ENCODE data around the gene MOB3A. TPM values are rescaled to one million over a fixed set of nuclear protein-coding genes. Genes with fewer than 3 reads are reported as not detected.
"Not testable (repeated sequence)": the region's sequence is repeated elsewhere in the genome, so short reads cannot be mapped to it uniquely, and the experiment has no call there.

Gene MOB3A
- total RNA-seq, 2 experiments from 2014 or later = 147 to 153 TPM

DNA sequence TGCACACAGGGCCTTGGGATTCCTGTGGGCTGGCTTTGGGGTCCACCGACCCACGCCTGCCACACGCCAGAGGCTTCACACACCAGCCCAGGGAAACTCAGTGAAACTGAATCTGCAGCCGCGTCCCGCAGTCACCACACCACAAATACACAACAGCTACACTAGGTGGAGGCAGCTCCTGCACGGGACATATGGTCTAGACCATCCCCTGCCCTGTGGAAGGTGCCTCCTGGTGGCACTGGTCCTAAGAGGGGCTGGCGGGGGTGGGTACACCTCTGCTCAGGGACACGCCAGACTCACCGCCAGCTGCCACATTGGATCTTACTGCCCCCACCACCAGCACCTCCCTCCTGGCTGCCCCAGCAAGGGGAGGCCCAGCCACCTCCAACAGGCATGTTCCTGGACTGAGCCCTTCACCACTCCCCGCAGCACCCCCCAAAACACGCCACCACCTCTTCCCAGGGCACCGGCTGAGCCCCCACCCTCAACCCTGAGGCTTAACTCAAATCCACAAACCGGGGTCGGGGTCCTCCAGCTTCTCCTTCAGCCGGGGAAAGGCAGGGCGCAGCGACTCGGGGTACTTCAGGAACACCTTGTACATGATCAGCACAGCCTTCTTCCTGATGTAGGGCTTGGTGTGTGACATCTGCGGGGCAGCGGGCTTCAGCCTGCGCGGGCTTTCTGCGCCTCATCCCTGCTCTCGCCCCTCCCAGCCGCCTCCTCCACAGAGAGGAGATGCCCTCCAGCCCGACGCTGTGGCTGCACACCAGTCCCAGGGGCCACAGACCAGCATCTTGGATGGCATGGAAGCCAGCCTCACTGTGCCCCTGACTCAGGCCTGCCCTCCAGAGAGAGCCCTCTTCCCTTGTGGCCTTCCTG lies 34.0 kb upstream of the MOB3A start:
- peaks cover 9% of the 10 kb centered on the region for H3K36me3 Mint-ChIP-seq
- no peak for DNase-seq
- H3K4me3 Mint-ChIP-seq = no peak overlapping the region
- no peak overlapping the region for H3K27ac Mint-ChIP-seq
- H3K4me1 Mint-ChIP-seq = no peaks in the 10 kb centered on the region
- H3K9me3 Mint-ChIP-seq = no peaks in the 10 kb centered on the region
- no peaks in the 10 kb centered on the region for H3K27me3 Mint-ChIP-seq

DNA sequence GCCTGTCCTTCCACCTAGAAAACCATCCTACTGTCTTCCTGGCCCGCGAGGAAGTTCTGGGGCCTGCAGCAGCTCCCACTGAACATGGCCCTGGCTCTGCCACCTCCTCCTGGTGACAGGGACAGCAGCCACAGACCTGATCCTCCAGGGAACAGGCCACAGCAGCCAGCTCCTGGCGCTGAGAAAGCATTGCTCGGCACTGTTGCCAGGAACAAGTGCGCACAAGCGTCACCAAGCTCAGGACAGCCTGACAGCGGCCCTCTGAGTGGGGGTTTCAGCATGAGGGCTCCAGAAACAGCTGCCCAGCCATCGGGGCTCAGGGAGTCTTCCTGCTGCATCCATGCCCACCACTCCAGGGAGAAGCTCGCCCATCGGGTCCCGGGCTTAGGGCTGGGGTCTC lies 33.4 kb upstream of the MOB3A start:
- Mint-ChIP-seq H3K4me1 (no peaks in the 10 kb centered on the region), H3K9me3 (no peaks in the 10 kb centered on the region), H3K27ac (no peak overlapping the region), H3K36me3 (peaks cover 9% of the 10 kb centered on the region), H3K27me3 (no peaks in the 10 kb centered on the region), H3K4me3 (no peak overlapping the region)
- no peak for DNase-seq

DNA sequence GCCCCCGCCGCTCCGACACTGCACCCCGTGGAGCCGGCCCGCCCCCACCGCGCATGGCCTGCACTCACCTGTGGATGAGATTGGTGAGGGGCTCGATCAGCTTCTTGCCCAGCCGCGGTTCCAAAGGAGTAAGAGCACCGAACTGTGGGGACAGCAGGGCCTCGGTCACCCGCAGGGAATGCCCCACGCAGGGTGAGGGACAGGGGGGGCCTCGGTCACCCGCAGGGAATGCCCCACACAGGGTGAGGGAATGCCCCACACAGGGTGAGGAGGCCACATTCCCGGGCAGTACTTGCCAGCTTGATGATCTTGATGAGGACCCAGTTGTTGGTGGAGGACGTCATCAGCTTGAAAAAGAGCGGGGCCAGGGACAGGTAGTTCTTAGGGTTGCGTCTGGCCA lies 32.9 kb upstream of the MOB3A start:
- Mint-ChIP-seq H3K27ac (no peak overlapping the region), H3K36me3 (peaks cover 9% of the 10 kb centered on the region), H3K27me3 (no peaks in the 10 kb centered on the region), H3K9me3 (no peaks in the 10 kb centered on the region), H3K4me3 (no peak overlapping the region), H3K4me1 (no peaks in the 10 kb centered on the region)
- DNase-seq = no peak

DNA sequence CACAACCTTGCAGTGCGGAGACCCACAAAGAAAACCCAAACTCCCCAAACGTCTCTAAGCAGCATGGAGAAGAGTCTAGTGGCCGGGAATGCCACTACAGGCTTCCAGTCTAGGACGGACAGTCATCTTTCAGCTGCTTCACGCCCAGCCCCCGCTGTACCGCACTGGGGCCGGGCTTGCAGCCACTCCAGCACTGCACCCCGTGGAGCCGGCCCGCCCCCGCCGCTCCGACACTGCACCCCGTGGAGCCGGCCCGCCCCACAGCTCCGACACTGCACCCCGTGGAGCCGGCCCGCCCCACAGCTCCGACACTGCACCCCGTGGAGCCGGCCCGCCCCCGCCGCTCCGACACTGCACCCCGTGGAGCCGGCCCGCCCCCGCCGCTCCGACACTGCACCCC lies 32.1 kb upstream of the MOB3A start:
- H3K4me3 Mint-ChIP-seq, H3K9me3 Mint-ChIP-seq, H3K4me1 Mint-ChIP-seq, H3K27ac Mint-ChIP-seq, DNase-seq, H3K36me3 Mint-ChIP-seq, H3K27me3 Mint-ChIP-seq: not testable (repeated sequence)

DNA sequence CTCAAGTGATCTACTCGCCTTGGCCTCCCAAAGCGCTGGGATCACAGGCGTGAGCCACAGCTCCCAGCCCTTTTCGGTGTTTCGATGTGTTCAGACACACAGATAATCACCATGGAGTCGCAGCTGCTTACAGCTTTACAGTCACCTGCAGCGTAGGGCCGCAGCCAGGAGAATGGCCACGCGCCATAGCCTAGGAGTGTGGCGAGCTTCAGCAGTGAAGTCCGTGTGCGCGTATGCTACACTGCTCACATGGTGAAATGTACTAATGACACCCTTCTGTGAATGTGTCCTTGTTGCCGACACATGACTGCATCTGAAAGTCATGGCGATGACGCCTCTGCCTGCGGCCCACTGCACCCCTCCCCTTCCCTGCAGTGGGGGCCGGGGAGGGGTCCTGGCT lies 31.6 kb upstream of the MOB3A start:
- Mint-ChIP-seq H3K4me1 (no peaks in the 10 kb centered on the region), H3K9me3 (no peaks in the 10 kb centered on the region), H3K27me3 (no peaks in the 10 kb centered on the region), H3K27ac (no peak overlapping the region), H3K4me3 (no peak overlapping the region), H3K36me3 (peaks cover 6% of the 10 kb centered on the region)
- DNase-seq = no peak

DNA sequence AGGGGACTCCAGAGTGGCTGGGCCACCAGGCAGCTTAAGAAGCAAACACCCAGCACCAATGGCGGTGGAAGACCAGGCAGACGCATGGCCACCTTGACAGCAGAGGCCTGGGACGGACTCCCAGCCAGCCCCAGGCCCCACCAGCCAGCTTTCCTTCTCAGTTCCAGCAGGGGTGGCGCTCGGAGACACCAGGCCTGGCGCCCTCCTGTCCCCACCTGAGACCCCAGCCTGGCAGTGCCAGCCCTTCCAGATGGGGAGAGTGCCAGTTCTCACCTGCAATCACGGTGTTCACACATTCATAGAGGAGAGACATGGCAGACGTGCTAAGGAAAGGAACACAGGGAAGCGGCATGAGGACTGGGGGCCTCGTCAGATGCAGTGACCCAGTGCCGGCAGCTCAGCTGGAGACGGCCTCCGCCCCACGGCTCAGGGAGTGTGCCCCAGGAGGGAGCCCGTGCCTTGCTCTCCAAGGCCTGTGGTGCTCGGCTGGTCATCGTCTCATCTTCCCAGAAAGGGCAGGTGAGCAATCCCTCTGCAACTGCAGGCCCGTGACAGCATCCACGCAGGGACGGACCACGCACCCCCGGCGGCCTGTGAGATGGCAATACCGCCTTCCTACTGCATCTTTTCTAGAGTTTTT lies 30.9 kb upstream of the MOB3A start:
- DNase-seq = no peak
- H3K4me1 Mint-ChIP-seq = no peaks in the 10 kb centered on the region
- no peak overlapping the region for H3K4me3 Mint-ChIP-seq
- no peaks in the 10 kb centered on the region for H3K9me3 Mint-ChIP-seq
- no peak overlapping the region for H3K27ac Mint-ChIP-seq
- peaks cover 4% of the 10 kb centered on the region for H3K36me3 Mint-ChIP-seq
- no peaks in the 10 kb centered on the region for H3K27me3 Mint-ChIP-seq

DNA sequence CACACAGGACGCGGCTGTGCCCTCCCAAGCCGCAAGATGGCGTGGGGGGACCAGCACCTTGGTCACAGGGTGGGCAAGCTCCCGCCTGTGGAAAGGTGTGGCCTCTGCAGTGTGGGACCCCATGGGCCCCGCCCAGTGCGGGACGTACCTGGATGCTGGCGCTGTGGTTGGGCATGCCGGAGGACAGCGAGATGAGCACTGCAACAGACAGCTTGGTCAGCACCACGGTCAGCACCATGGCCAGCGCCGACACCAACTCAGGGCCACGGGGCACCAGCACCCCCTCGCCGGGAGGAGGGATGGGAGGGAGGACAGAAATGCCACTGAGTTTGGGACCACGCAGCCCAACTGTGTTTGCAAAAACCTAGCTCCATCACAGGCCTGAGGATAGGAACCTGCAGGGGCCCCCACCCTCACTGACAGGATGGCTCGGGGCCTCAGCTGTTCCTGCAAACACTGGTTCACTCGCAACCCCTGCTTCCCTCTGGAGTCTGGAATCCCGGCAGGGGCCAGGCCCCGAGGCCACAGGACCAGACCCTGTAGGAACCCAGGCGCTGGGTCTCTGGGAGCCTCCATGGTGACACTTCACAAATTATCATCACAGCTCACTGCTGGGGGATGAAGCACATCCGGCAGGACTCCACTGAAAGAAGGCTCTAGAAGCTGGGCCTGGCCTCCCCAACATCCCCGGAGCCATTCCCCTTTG lies 27.7 kb upstream of the MOB3A start:
- DNase-seq = no peak
- no peaks in the 10 kb centered on the region for H3K27me3 Mint-ChIP-seq
- no peak overlapping the region for H3K27ac Mint-ChIP-seq
- no peaks in the 10 kb centered on the region for H3K4me1 Mint-ChIP-seq
- H3K36me3 Mint-ChIP-seq = peaks cover 4% of the 10 kb centered on the region
- no peaks in the 10 kb centered on the region for H3K9me3 Mint-ChIP-seq
- H3K4me3 Mint-ChIP-seq = no peak overlapping the region

DNA sequence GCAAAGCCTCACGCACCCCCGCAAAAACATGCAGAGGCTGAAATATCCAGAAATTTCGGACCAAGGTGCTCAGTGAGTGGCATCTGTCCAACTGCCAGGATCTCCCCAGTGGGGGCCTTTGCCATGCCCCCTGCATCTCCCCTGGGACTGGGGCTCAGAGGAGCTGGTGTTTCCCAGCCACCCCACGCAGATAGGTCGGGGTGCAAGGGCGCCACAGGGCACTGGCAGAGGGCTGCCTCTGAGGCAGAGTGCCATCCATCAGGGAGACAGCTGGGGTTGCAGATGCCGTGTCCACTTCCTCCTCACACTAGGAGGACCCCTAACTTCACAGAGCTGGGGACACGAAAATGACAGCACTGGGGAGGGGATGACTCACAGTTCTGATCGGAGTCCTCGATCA lies 26.9 kb upstream of the MOB3A start:
- no peak for DNase-seq
- no peak overlapping the region for H3K4me3 Mint-ChIP-seq
- peaks cover 6% of the 10 kb centered on the region for H3K36me3 Mint-ChIP-seq
- no peaks in the 10 kb centered on the region for H3K4me1 Mint-ChIP-seq
- no peaks in the 10 kb centered on the region for H3K27me3 Mint-ChIP-seq
- H3K9me3 Mint-ChIP-seq = no peaks in the 10 kb centered on the region
- no peak overlapping the region for H3K27ac Mint-ChIP-seq

DNA sequence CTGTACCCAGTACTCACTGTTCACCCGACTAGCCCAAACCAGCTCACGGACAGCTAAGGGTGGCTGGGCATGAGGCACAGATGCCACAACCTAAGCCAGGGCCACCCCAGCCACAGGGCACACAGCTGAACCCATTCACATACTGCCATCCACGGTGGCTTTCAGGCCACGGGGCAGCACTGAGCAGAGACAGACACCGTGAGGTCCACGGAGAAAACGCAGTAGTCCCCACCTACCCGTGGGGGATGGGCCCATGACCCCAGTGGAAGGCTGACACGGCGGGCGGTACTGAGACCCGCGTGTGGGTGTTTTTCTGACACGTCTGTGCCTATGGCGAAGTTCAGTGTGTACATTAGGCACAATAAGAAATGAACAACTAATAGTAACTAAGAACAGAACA lies 26.1 kb upstream of the MOB3A start:
- Mint-ChIP-seq H3K4me1 (no peaks in the 10 kb centered on the region), H3K27ac (no peak overlapping the region), H3K27me3 (no peaks in the 10 kb centered on the region), H3K4me3 (no peak overlapping the region), H3K9me3 (no peaks in the 10 kb centered on the region), H3K36me3 (peaks cover 6% of the 10 kb centered on the region)
- DNase-seq = no peak

DNA sequence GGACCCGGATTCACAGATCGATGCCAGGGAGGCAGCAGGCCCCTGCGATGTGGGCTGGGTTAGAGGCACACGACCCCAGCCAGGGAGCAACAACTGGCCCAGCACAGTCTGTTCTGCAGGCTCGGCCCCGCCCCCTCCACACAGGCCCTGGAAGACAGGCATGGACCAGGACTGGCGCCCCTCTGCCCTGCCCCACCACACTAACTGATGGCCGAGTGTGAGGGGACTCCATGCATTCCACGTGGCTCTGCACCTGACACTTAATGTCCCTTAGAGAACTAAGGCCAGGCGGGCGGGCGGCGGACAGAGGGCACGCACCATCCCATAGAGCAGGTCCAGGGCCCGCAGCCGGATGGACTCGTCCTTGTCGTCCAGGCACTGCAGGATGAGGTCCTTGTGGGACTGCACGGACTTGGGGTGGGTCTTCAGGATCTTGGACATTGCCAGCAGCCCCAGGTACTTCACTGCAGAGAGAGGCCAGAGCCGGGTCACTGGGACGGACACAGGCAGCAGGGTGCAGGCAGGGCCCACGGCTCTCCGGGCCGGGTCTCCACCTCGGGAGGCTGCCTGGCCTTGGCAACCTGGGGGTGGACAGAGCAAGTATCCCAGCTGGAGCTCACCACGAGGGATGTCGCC lies 25.4 kb upstream of the MOB3A start:
- Mint-ChIP-seq H3K9me3 (no peaks in the 10 kb centered on the region), H3K27ac (no peak overlapping the region), H3K27me3 (no peaks in the 10 kb centered on the region), H3K36me3 (peaks cover 6% of the 10 kb centered on the region), H3K4me3 (no peak overlapping the region), H3K4me1 (no peaks in the 10 kb centered on the region)
- no peak for DNase-seq

DNA sequence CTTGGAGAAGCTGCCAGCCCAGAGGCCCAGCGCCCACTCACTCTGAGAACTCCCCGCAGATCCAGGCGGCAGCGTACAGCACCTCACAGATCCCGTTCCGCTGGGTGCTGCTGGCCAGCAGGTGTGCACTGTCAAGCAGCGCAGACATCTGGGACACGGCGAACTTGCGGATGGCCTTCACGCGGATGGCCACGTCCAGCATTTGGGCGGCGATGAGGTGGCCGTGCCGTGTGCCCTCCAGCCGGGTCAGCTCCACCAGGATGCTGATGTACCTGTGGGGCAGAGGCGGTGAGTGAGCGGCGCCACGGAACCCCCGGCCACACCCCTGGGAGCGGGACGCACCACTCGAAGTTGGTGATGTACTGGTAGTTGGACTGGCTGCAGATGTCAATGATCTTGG lies 24.7 kb upstream of the MOB3A start:
- H3K27me3 Mint-ChIP-seq = no peaks in the 10 kb centered on the region
- H3K4me1 Mint-ChIP-seq = no peaks in the 10 kb centered on the region
- no peak overlapping the region for H3K4me3 Mint-ChIP-seq
- no peak overlapping the region for H3K27ac Mint-ChIP-seq
- H3K9me3 Mint-ChIP-seq = no peaks in the 10 kb centered on the region
- DNase-seq = no peak
- H3K36me3 Mint-ChIP-seq = peaks cover 6% of the 10 kb centered on the region

DNA sequence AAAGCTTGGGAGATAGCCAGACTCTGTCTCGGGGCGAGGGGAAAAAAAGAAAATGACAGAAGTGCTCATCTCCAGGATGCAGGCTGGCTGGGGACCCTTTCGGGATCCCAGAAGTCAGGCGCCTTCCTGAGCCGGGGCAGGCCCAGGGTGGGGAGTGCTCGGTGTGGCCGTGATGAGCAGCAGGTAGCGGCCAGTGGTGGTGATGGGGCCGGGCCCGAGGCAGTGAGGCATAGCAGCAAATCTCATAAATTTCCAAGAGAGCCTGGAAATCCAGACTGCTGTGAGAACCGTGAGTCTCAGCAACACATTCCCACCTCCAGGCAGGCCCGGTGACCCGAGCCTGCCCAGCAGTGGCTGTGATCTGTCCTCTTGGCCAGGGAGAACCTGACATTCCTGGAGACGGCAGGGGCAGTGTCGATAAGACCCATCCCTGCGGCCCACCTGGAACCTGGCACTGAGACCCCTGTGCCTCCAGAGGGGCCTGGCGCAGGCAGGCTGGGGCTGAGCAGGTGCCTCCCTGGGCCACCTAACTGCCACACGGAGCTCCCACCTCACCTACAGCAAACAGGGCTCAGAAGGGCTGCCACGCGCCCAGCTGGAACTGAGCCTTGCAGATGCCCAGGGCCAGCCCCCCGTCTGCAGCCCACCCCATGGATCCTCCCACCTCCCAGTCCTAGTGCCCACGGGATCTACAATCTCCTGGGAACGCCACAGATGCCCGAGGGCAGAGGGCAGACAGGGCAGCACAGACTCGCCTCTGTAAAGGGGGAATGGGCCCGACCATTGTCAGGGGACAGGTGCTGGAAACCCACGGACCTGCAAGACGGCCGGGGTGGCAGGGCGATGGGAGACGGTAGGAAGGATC lies 24.0 kb upstream of the MOB3A start:
- Mint-ChIP-seq H3K27me3 (no peaks in the 10 kb centered on the region), H3K36me3 (peaks cover 8% of the 10 kb centered on the region), H3K27ac (no peak overlapping the region), H3K4me1 (no peaks in the 10 kb centered on the region), H3K9me3 (no peaks in the 10 kb centered on the region), H3K4me3 (no peak overlapping the region)
- no peak for DNase-seq

DNA sequence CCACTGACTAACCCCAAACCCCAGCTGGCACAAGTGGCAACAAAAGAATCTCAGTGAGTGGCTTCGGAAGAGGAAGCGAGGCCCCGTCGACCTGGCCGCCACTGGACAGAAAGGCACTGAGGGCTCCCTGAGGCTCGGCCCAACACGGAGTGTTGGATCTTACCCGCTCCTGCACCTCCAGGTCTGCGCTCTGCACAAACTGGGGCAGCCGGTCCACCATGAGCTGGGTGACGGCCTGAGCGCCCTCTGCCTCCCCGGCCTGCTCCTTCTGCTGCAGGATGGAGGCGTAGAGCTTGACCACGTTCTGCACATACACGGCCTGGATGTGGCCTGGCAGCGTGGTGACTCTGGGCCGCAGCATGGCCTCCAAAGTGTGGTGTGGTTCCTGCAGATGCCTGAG lies 22.3 kb upstream of the MOB3A start:
- DNase-seq = no peak
- no peaks in the 10 kb centered on the region for H3K9me3 Mint-ChIP-seq
- H3K4me1 Mint-ChIP-seq = no peaks in the 10 kb centered on the region
- H3K27me3 Mint-ChIP-seq = no peaks in the 10 kb centered on the region
- H3K4me3 Mint-ChIP-seq = no peak overlapping the region
- H3K36me3 Mint-ChIP-seq = peaks cover 15% of the 10 kb centered on the region
- H3K27ac Mint-ChIP-seq = no peak overlapping the region

DNA sequence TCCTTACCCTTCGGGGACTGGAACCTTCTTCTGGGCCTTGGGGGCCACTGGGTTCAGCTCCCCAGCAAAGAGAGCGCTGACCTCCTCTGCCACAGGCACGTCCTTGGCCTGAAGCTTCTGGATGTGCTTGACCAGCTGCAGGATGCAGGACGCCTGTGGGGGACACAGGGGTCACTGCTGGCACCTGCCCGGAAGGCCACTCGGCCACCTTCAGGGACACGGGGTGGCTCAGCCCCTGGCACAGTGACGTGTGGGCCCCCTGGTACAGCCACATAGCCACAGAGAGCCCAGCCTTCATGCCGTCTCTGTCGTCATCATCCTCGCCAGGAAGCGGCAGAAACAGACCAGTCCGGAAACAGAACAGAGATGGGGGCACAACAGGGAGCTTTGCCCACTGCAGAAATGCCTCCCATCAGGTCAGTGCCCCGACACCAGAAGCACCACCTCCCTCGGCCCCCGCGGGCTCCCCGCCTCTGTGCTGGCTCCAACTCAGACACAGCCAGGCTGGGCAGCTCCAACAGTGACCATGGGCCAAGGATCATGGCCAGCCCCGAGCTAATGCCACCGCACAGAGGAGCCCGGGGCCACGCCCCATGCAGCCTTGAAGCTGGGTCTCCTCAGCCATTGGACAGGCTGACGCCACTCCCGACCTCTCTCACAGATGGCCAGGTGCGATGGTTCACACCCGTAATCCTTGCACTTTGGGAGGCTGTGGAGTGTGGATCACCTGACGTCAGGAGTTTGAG lies 21.3 kb upstream of the MOB3A start:
- Mint-ChIP-seq H3K4me3 (no peak overlapping the region), H3K27ac (no peak overlapping the region), H3K27me3 (no peaks in the 10 kb centered on the region), H3K36me3 (peaks cover 15% of the 10 kb centered on the region), H3K9me3 (no peaks in the 10 kb centered on the region), H3K4me1 (peaks cover 1% of the 10 kb centered on the region)
- DNase-seq = no peak
